H9 (cell line): ENCODE data around the gene RXFP3. TPM values are rescaled to one million over a fixed set of nuclear protein-coding genes. Genes with fewer than 3 reads are reported as not detected.

Experiments
- DNase-seq: peaks from one replicate; pipeline ENCODE4 v3.0.0-alpha.2; 2017
- H2AFZ ChIP-seq: one replicate; pipeline ENCODE4 v1.6.1; 2013; ENCODE audit warnings: mild to moderate bottlenecking, low read length, control low read depth, moderate library complexity
- H2AK5ac ChIP-seq: 2 replicates; pipeline ENCODE4 v1.6.1; 2013; ENCODE audit warnings: low read length, control low read depth, mixed read lengths; ENCODE audit not compliant: insufficient read length
- H2BK120ac ChIP-seq: one replicate; pipeline ENCODE4 v1.6.1; 2013; ENCODE audit warnings: low read depth, mild to moderate bottlenecking, low read length, control low read depth, inconsistent platforms; ENCODE audit not compliant: poor library complexity, severe bottlenecking
- H2BK12ac ChIP-seq: 2 replicates; pipeline ENCODE4 v1.6.1; 2013; ENCODE audit warnings: low read length, control low read depth, mixed read lengths, low read depth; ENCODE audit not compliant: insufficient read length
- H2BK15ac ChIP-seq: 2 replicates; pipeline ENCODE4 v1.6.1; 2013; ENCODE audit warnings: low read depth, low read length, control low read depth
- H2BK20ac ChIP-seq: one replicate; pipeline ENCODE4 v1.6.1; 2013; ENCODE audit warnings: low read depth, mild to moderate bottlenecking, low read length, control low read depth, inconsistent platforms; ENCODE audit not compliant: poor library complexity, severe bottlenecking
- H2BK5ac ChIP-seq: 2 replicates; pipeline ENCODE4 v1.6.1; 2013; ENCODE audit warnings: low read length, control low read depth, mixed read lengths; ENCODE audit not compliant: insufficient read length
- H3K14ac ChIP-seq: 2 replicates; pipeline ENCODE4 v1.6.1; 2013; ENCODE audit warnings: low read length, control low read depth; ENCODE audit not compliant: insufficient read depth
- H3K18ac ChIP-seq: 2 replicates; pipeline ENCODE4 v1.6.1; 2013; ENCODE audit warnings: low read depth, mild to moderate bottlenecking, mixed read lengths, low read length, control low read depth; ENCODE audit not compliant: insufficient read length
- H3K23ac ChIP-seq: 2 replicates; pipeline ENCODE4 v1.6.1; 2013; ENCODE audit warnings: low read length, control low read depth, mixed read lengths, low read depth; ENCODE audit not compliant: insufficient read length
- H3K23me2 ChIP-seq: 2 replicates; pipeline ENCODE4 v1.6.1; 2013; ENCODE audit warnings: low read depth, mild to moderate bottlenecking, mixed read lengths, low read length, control low read depth; ENCODE audit not compliant: insufficient read length, poor library complexity, severe bottlenecking
- H3K27ac ChIP-seq: 2 replicates; pipeline ENCODE4 v1.5.1; 2013; ENCODE audit warnings: low read length, control low read depth, mixed read lengths, low read depth; ENCODE audit not compliant: insufficient read length
- H3K27me3 ChIP-seq: 2 replicates; pipeline ENCODE4 v1.6.1; 2013; ENCODE audit warnings: low read length, control low read depth, inconsistent platforms; ENCODE audit not compliant: insufficient read depth
- H3K4ac ChIP-seq: 2 replicates; pipeline ENCODE4 v1.6.1; 2013; ENCODE audit warnings: low read depth, mild to moderate bottlenecking, control low read depth, inconsistent platforms, low read length, moderate library complexity
- H3K4me1 ChIP-seq: 2 replicates; pipeline ENCODE4 v1.6.1; 2013; ENCODE audit warnings: low read length, control low read depth, inconsistent platforms; ENCODE audit not compliant: insufficient read depth
- H3K4me2 ChIP-seq: 2 replicates; pipeline ENCODE4 v1.6.1; 2013; ENCODE audit warnings: low read length, control low read depth, mixed read lengths; ENCODE audit not compliant: insufficient read length, insufficient read depth
- H3K56ac ChIP-seq: 2 replicates; pipeline ENCODE4 v1.6.1; 2013; ENCODE audit warnings: low read depth, mild to moderate bottlenecking, mixed read lengths, low read length, control low read depth; ENCODE audit not compliant: insufficient read length
- H3K79me1 ChIP-seq: 2 replicates; pipeline ENCODE4 v1.6.1; 2013; ENCODE audit warnings: low read depth, mild to moderate bottlenecking, moderate library complexity, low read length, control low read depth, inconsistent platforms; ENCODE audit not compliant: insufficient read depth, poor library complexity, severe bottlenecking
- H3K79me2 ChIP-seq: 2 replicates; pipeline ENCODE4 v1.6.1; 2013; ENCODE audit warnings: low read length, control low read depth, inconsistent platforms; ENCODE audit not compliant: insufficient read depth
- H3K9ac ChIP-seq: 2 replicates; pipeline ENCODE4 v1.6.1; 2013; ENCODE audit warnings: low read length, control low read depth, mixed read lengths; ENCODE audit not compliant: insufficient read length; ENCODE audit errors: extremely low read depth
- H3K9me3 ChIP-seq: one replicate; pipeline ENCODE4 v1.6.1; 2013; ENCODE audit warnings: low read depth, low read length, inconsistent platforms; ENCODE audit not compliant: control insufficient read depth
- H3T11ph ChIP-seq: one replicate; pipeline ENCODE4 v1.6.1; 2013; ENCODE audit warnings: mild to moderate bottlenecking, low read length, control low read depth, inconsistent platforms
- H4K20me1 ChIP-seq: one replicate; pipeline ENCODE4 v1.6.1; 2013; ENCODE audit not compliant: control insufficient read depth, insufficient read length, insufficient read depth
- H4K5ac ChIP-seq: 2 replicates; pipeline ENCODE4 v1.6.1; 2013; ENCODE audit warnings: low read depth, mild to moderate bottlenecking, mixed read lengths, low read length, control low read depth; ENCODE audit not compliant: insufficient read length
- H4K8ac ChIP-seq: replicated peaks from 2 replicates; pipeline ENCODE4 v1.6.1; 2013; ENCODE audit warnings: low read length, control low read depth, mixed read lengths, low read depth; ENCODE audit not compliant: insufficient read length
- H4K91ac ChIP-seq: 2 replicates; pipeline ENCODE4 v1.6.1; 2013; ENCODE audit warnings: low read depth, mild to moderate bottlenecking, moderate library complexity, mixed read lengths, low read length, control low read depth; ENCODE audit not compliant: insufficient read length
- H3K27ac Mint-ChIP-seq, 3 experiments: 2 replicates in 2 of 3; 3 replicates in 1 of 3; pipeline ENCODE4 v1.8.0; 2020 to 2021; ENCODE audit warnings: mixed read lengths in 3 of 3, mild to moderate bottlenecking in 1 of 3, moderate library complexity in 1 of 3
- H3K27me3 Mint-ChIP-seq: 2 replicates; pipeline ENCODE4 v1.8.0; 2021; ENCODE audit warnings: low read depth, mild to moderate bottlenecking, moderate library complexity, mixed read lengths
- H3K36me3 Mint-ChIP-seq, 3 experiments: 2 replicates in 2 of 3; 3 replicates in 1 of 3; pipeline ENCODE4 v1.8.0; 2020 to 2021; ENCODE audit warnings: low read depth in 3 of 3, mixed read lengths in 3 of 3; ENCODE audit not compliant: insufficient read depth in 1 of 3
- H3K4me1 Mint-ChIP-seq, 2 experiments: 2 replicates each; pipeline ENCODE4 v1.8.0; 2020; ENCODE audit warnings: mixed read lengths in 2 of 2
- H3K4me3 Mint-ChIP-seq, 2 experiments: 2 replicates in 1 of 2; 3 replicates in 1 of 2; pipeline ENCODE4 v1.8.0; 2020 to 2021; ENCODE audit warnings: mild to moderate bottlenecking in 2 of 2, mixed read lengths in 2 of 2, moderate library complexity in 1 of 2
- H3K9me3 Mint-ChIP-seq, 2 experiments: 2 replicates in 1 of 2; 3 replicates in 1 of 2; pipeline ENCODE4 v1.8.0; 2020; ENCODE audit warnings: mild to moderate bottlenecking in 2 of 2, mixed read lengths in 2 of 2, moderate library complexity in 1 of 2
- WGBS: extraction: QIAGEN DNeasy Blood & Tissue Kit; methylation state at CpG from one replicate; pipeline ENCODE4 v1.1.7; 2013; ENCODE audit warnings: missing lambda C conversion rate, low lambda C conversion rate, mixed read lengths; ENCODE audit not compliant: insufficient read length; ENCODE audit errors: extremely low coverage; 5-methylcytosine and 5-hydroxymethylcytosine counted together
- total RNA-seq: library from RNA; stranded (reverse); gene quantifications from 2 replicates; pipeline ENCODE4 v1.2.1, GENCODE V29; 2021
- TF ChIP-seq, protein P1 (sequence below): fragments of 200-600 bp; sonication (generic); conservative IDR thresholded peaks from 3 replicates; pipeline ENCODE4 v1.8.0; 2021; ENCODE audit warnings: antibody characterized with exemption, mild to moderate bottlenecking

Gene RXFP3
- total RNA-seq, 1 experiment from 2014 or later, result not detected

DNA sequence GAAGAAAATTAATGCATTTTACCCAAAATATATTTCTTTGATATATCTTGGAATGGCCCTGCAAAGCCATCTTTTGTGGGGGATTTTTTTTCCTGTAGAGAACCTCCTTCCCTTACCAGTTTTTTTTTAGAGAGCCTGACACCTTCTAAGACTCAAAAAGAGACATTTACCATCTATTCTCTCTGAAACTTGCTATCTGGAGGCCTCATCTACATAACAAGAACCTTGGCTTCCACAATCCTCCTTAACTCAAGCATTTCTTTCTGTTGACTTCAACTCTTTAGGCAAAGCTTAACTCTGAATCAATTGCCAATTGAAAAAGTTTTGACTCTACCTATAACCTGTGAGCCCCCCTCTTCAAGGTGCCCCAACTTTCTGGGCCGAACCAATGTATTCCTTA is 42.1 kb downstream of the RXFP3 start:
- H4K8ac ChIP-seq, result no peak overlapping the region
- no peaks in the 10 kb centered on the region for H3K27me3 ChIP-seq
- WGBS, result no CpG with 5 or more reads among the region's 1 CpG
- H4K5ac ChIP-seq, result no peak overlapping the region
- no peak for DNase-seq
- H2BK5ac ChIP-seq, result no peak overlapping the region
- no peaks in the 10 kb centered on the region for H3K23me2 ChIP-seq
- H3K9ac ChIP-seq, result no peak overlapping the region
- Mint-ChIP-seq H3K9me3 (no peaks in the 10 kb centered on the region), H3K4me1 (peaks cover 49 to 59% of the 10 kb centered on the region in 2 experiments), H3K36me3 (peaks cover 0 to 3% (median 0%) of the 10 kb centered on the region in 3 experiments; a peak in 1 of 7 replicates), H3K27me3 (no peaks in the 10 kb centered on the region), H3K27ac (peak overlapping the region in 1 of 3 experiments; percentile 92; a peak in 2 of 7 replicates), H3K4me3 (no peak overlapping the region; a peak in 1 of 5 replicates)
- H4K20me1 ChIP-seq, result no peaks in the 10 kb centered on the region
- H3T11ph ChIP-seq, result no peak overlapping the region
- no peak overlapping the region for H2BK12ac ChIP-seq
- H3K4me1 ChIP-seq, result peaks cover 8% of the 10 kb centered on the region; the same call in 1 of the 2 replicates
- no peak overlapping the region for H2AFZ ChIP-seq
- no peak overlapping the region for H3K23ac ChIP-seq
- no peak overlapping the region for H2BK120ac ChIP-seq
- H3K4me2 ChIP-seq, result no peak overlapping the region
- H3K18ac ChIP-seq, result no peak overlapping the region
- H3K56ac ChIP-seq, result no peak overlapping the region
- H3K9me3 ChIP-seq, result no peaks in the 10 kb centered on the region
- TF ChIP-seq, protein P1, sequence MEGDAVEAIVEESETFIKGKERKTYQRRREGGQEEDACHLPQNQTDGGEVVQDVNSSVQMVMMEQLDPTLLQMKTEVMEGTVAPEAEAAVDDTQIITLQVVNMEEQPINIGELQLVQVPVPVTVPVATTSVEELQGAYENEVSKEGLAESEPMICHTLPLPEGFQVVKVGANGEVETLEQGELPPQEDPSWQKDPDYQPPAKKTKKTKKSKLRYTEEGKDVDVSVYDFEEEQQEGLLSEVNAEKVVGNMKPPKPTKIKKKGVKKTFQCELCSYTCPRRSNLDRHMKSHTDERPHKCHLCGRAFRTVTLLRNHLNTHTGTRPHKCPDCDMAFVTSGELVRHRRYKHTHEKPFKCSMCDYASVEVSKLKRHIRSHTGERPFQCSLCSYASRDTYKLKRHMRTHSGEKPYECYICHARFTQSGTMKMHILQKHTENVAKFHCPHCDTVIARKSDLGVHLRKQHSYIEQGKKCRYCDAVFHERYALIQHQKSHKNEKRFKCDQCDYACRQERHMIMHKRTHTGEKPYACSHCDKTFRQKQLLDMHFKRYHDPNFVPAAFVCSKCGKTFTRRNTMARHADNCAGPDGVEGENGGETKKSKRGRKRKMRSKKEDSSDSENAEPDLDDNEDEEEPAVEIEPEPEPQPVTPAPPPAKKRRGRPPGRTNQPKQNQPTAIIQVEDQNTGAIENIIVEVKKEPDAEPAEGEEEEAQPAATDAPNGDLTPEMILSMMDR, result no peak
- no peaks in the 10 kb centered on the region for H3K79me2 ChIP-seq
- no peaks in the 10 kb centered on the region for H3K79me1 ChIP-seq
- H3K4ac ChIP-seq, result no peak overlapping the region
- H2AK5ac ChIP-seq, result no peak overlapping the region
- H4K91ac ChIP-seq, result no peak overlapping the region
- H2BK20ac ChIP-seq, result no peak overlapping the region
- no peak overlapping the region for H3K27ac ChIP-seq
- H3K14ac ChIP-seq, result no peak overlapping the region
- H2BK15ac ChIP-seq, result no peak overlapping the region
